B cell (primary cell): ENCODE results near the gene DTD1. TPM values are rescaled to one million over a fixed set of nuclear protein-coding genes. Genes with fewer than 3 reads are reported as not detected.

Experiments used
- ATAC-seq: fragments of 200-7000 bp; cut with Tn5 transposase; one replicate; pipeline ENCODE4 v1.10.0; 2021; ENCODE audit warnings: low read depth, mild to moderate bottlenecking, moderate number of reproducible peaks, moderate library complexity
- CTCF ChIA-PET: fragments of 350-600 bp; sonication (Branson Sonifier 250); formaldehyde crosslinking; loops from one replicate; lab custom pipeline; 2021; ENCODE audit warnings: antibody characterized with exemption, inconsistent platforms; lab: Charles Lee
- POLR2A ChIA-PET: fragments of 350-600 bp; sonication (Branson Sonifier 250); formaldehyde crosslinking; loops from one replicate; lab custom pipeline; 2021; ENCODE audit warnings: antibody characterized with exemption; lab: Charles Lee
- DNase-seq: peaks from one replicate; pipeline ENCODE4 v3.0.0; 2013
- H2AFZ ChIP-seq: 2 replicates; pipeline ENCODE4 v1.6.1; 2012; ENCODE audit warnings: mild to moderate bottlenecking, low read depth, low read length; ENCODE audit not compliant: insufficient read depth, poor library complexity, severe bottlenecking
- H3K27ac ChIP-seq, 2 donors: 1 replicate in 1 of 2; 2 replicates in 1 of 2; pipeline ENCODE4 v1.5.1; 2012 to 2013; ENCODE audit warnings: low read length in 2 of 2, mild to moderate bottlenecking in 2 of 2, moderate library complexity in 1 of 2
- H3K27me3 ChIP-seq, 4 experiments: fragments of 200-600 bp in 1 of 4; sonication (generic) in 1 of 4; replicated peaks in 1 of 4; 1 replicate in 2 of 4; 2 replicates in 2 of 4; pipeline versions ENCODE4 v1.6.1 to v1.7.0; 2013 to 2016; ENCODE audit warnings: low read length in 3 of 4, mild to moderate bottlenecking in 2 of 4, mixed read lengths in 1 of 4, moderate library complexity in 1 of 4; ENCODE audit not compliant: insufficient read depth in 4 of 4, control insufficient read depth in 3 of 4; ENCODE audit errors: control extremely low read depth in 1 of 4
- H3K36me3 ChIP-seq, 2 experiments: replicated peaks in 1 of 2; 1 replicate in 1 of 2; 2 replicates in 1 of 2; pipeline versions ENCODE4 v1.6.1 to v1.7.1; 2013; ENCODE audit warnings: low read length in 1 of 2; ENCODE audit not compliant: insufficient read depth in 2 of 2, control insufficient read depth in 1 of 2; ENCODE audit errors: control extremely low read depth in 1 of 2, extremely low read depth in 1 of 2
- H3K4me1 ChIP-seq, 2 donors: fragments of 200-600 bp in 1 of 2; sonication (generic) in 1 of 2; 1 replicate in 1 of 2; 2 replicates in 1 of 2; pipeline versions ENCODE4 v1.5.1 to v1.6.1; 2013 to 2017; ENCODE audit warnings: low read length in 2 of 2; ENCODE audit not compliant: control insufficient read depth in 2 of 2, insufficient read depth in 2 of 2
- H3K4me2 ChIP-seq: replicated peaks from 2 replicates; pipeline ENCODE3; 2012; ENCODE audit warnings: mild to moderate bottlenecking, low read depth, low read length; ENCODE audit not compliant: poor library complexity, severe bottlenecking
- H3K4me3 ChIP-seq, 5 experiments: fragments of 200-600 bp in 1 of 5; sonication (generic) in 1 of 5; 1 replicate in 3 of 5; 2 replicates in 2 of 5; pipeline versions ENCODE4 v1.5.1 to v1.7.0; 2011 to 2016; ENCODE audit warnings: low read length in 4 of 5, mild to moderate bottlenecking in 4 of 5, low read depth in 2 of 5, control low read depth in 1 of 5, moderate library complexity in 1 of 5; ENCODE audit not compliant: insufficient read depth in 1 of 5; ENCODE audit errors: control extremely low read depth in 1 of 5, extremely low read depth in 1 of 5
- H3K79me2 ChIP-seq: fragments of 200-600 bp; sonication (generic); one replicate; pipeline ENCODE4 v1.6.0; 2016; ENCODE audit warnings: low read length; ENCODE audit not compliant: control insufficient read depth, insufficient read depth
- H3K9ac ChIP-seq: fragments of 200-600 bp; sonication (generic); 2 replicates; pipeline ENCODE4 v1.6.1; 2017; ENCODE audit warnings: mild to moderate bottlenecking, low read length, moderate library complexity
- H3K9me3 ChIP-seq, 3 donors: one replicate each; pipeline versions ENCODE4 v1.6.1 to v1.7.1; 2013; ENCODE audit warnings: low read length in 2 of 3; ENCODE audit not compliant: control insufficient read depth in 2 of 3, insufficient read depth in 1 of 3; ENCODE audit errors: control extremely low read depth in 1 of 3
- H4K20me1 ChIP-seq: 2 replicates; pipeline ENCODE4 v1.6.0; 2012; ENCODE audit warnings: mild to moderate bottlenecking, low read length; ENCODE audit not compliant: insufficient read depth, control insufficient read depth, poor library complexity, severe bottlenecking
- H3K27ac Mint-ChIP-seq: one replicate; pipeline ENCODE4 v1.8.0; 2021; ENCODE audit warnings: mixed read lengths
- H3K27me3 Mint-ChIP-seq: one replicate; pipeline ENCODE4 v1.8.0; 2021; ENCODE audit warnings: mixed read lengths
- H3K4me1 Mint-ChIP-seq: one replicate; pipeline ENCODE4 v1.8.0; 2021; ENCODE audit warnings: mixed read lengths
- H3K4me3 Mint-ChIP-seq: one replicate; pipeline ENCODE4 v1.8.0; 2021; ENCODE audit warnings: mixed read lengths
- H3K9me3 Mint-ChIP-seq: one replicate; pipeline ENCODE4 v1.8.0; 2022; ENCODE audit warnings: mixed read lengths; ENCODE audit not compliant: insufficient read depth
- EZH2 ChIP-seq: IDR thresholded peaks from 2 replicates; pipeline ENCODE4 v1.6.1; 2012; ENCODE audit warnings: borderline replicate concordance, low read depth, mild to moderate bottlenecking, moderate library complexity, low read length; ENCODE audit not compliant: insufficient read depth, poor library complexity, severe bottlenecking
- WGBS: methylation state at CpG from one replicate; pipeline ENCODE4 v1.1.5; 2013; ENCODE audit warnings: missing lambda C conversion rate; ENCODE audit not compliant: insufficient coverage; 5-methylcytosine and 5-hydroxymethylcytosine counted together
- intact Hi-C: fragments of 100-400 bp; cut with micrococcal nuclease; formaldehyde crosslinking; loops from one replicate; pipeline ENCODE4 v1.10.0; 2022
- polyA plus RNA-seq: library from polyadenylated mRNA; depleted of rRNA; stranded (reverse); fragments of >200 nt; gene quantifications from 2 replicates; pipeline ENCODE4 v1.2.3, GENCODE V29; 2012
- total RNA-seq, 2 donors: library from RNA; stranded (reverse); fragments of 120-200 nt in 1 of 2; gene quantifications; 1 replicate in 1 of 2; 2 replicates in 1 of 2; pipeline versions ENCODE4 v1.2.3 to v1.2.4, GENCODE V29; 2013 to 2022
- TF ChIP-seq, protein P1 (sequence below): fragments of 200-600 bp; IDR thresholded peaks from one replicate; pipeline ENCODE4 v1.8.0; 2022; ENCODE audit warnings: antibody characterized with exemption, mild to moderate bottlenecking

Gene DTD1
- total and polyA plus RNA-seq, 2 donors (not counting 1 experiment from before 2014, with no cell fraction given), result 18.7 to 20.4 TPM

DNA sequence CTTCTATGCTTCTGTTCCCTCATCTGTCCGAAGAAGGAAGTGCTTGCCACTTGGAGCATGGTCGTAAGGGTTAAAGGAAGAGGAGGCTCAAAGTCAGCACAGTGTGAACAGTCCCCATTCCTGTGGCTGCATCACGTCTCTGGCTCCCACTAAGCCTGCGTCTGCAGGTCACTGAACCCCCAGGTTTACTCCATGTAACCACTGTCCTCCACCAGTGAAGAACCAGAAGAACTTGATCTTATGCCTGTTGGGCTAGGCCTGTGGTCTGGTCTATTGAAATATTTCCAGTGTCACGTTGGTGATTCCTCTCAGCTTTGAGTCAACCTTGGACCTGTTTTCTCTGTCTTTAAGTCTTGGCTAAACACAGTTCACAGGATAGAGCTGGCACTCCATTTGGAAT is 179.8 kb downstream of the DTD1 start:
- H3K27ac Mint-ChIP-seq, result no peak overlapping the region
- Histone ChIP-seq H3K4me1 (no peaks in the 10 kb centered on the region), H3K79me2 (no peaks in the 10 kb centered on the region), H3K27me3 (no peaks in the 10 kb centered on the region), H2AFZ (no peak overlapping the region), H3K9me3 (peaks cover 0 to 2% (median 0%) of the 10 kb centered on the region in 3 donors), H3K27ac (no peak overlapping the region), H4K20me1 (no peaks in the 10 kb centered on the region), H3K9ac (no peak overlapping the region), H3K4me3 (no peak overlapping the region), H3K4me2 (no peak overlapping the region), H3K36me3 (peaks cover 0 to 11% of the 10 kb centered on the region in 2 experiments)
- intact Hi-C loops, result no loop called here
- H3K9me3 Mint-ChIP-seq, result no peaks in the 10 kb centered on the region
- 55% methylated on average over 5 of the region's 5 CpGs for WGBS
- H3K4me1 Mint-ChIP-seq, result no peaks in the 10 kb centered on the region
- no peak for DNase-seq
- CTCF ChIA-PET, result no interaction called here
- TF ChIP-seq, protein P1, sequence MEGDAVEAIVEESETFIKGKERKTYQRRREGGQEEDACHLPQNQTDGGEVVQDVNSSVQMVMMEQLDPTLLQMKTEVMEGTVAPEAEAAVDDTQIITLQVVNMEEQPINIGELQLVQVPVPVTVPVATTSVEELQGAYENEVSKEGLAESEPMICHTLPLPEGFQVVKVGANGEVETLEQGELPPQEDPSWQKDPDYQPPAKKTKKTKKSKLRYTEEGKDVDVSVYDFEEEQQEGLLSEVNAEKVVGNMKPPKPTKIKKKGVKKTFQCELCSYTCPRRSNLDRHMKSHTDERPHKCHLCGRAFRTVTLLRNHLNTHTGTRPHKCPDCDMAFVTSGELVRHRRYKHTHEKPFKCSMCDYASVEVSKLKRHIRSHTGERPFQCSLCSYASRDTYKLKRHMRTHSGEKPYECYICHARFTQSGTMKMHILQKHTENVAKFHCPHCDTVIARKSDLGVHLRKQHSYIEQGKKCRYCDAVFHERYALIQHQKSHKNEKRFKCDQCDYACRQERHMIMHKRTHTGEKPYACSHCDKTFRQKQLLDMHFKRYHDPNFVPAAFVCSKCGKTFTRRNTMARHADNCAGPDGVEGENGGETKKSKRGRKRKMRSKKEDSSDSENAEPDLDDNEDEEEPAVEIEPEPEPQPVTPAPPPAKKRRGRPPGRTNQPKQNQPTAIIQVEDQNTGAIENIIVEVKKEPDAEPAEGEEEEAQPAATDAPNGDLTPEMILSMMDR, result no peak
- TF ChIP-seq EZH2, result no peak
- no peak for ATAC-seq
- no peaks in the 10 kb centered on the region for H3K27me3 Mint-ChIP-seq
- POLR2A ChIA-PET, result no interaction called here
- no peak overlapping the region for H3K4me3 Mint-ChIP-seq

DNA sequence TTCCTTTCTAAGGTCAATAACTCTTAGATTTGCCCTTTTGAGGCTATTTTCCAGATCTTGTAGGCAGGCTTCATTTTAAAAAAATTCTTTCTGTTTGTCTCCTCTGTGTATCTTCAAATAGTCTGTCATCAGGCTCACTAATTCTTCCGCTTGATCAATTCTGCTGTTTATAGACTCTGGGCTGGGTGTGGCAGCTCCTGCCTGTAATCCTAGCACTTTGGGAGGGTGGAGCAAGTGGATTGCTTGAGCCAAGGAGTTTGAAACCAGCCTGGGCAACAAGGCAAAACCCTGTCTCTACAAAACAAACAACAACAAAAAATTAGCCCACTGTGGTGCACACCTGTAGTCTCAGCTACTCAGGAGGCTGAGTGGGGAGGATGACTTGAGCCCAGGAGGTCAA is 185.7 kb downstream of the DTD1 start:
- H4K20me1 ChIP-seq, result no peaks in the 10 kb centered on the region
- DNase-seq (no peak), ATAC-seq (no peak)
- no peaks in the 10 kb centered on the region for H3K79me2 ChIP-seq
- TF ChIP-seq, protein P1, result no peak
- no peak for TF ChIP-seq EZH2
- no peaks in the 10 kb centered on the region for H3K9me3 ChIP-seq
- no peak overlapping the region for H3K4me3 ChIP-seq
- ChIA-PET CTCF (no interaction called here), POLR2A (no interaction called here)
- H3K27ac Mint-ChIP-seq, result no peak overlapping the region
- peaks cover 4% of the 10 kb centered on the region for H3K27me3 Mint-ChIP-seq
- intact Hi-C loops, result no loop called here
- H3K4me1 Mint-ChIP-seq, result no peaks in the 10 kb centered on the region
- WGBS, result no CpG with 5 or more reads among the region's 1 CpG
- H3K27me3 ChIP-seq, result peaks cover 0 to 8% (median 0%) of the 10 kb centered on the region in 4 experiments
- no peaks in the 10 kb centered on the region for H3K9me3 Mint-ChIP-seq
- no peak overlapping the region for H3K4me2 ChIP-seq
- H2AFZ ChIP-seq, result no peak overlapping the region
- H3K4me1 ChIP-seq, result no peaks in the 10 kb centered on the region
- H3K9ac ChIP-seq, result no peak overlapping the region
- H3K27ac ChIP-seq, result no peak overlapping the region
- H3K4me3 Mint-ChIP-seq, result no peak overlapping the region
- no peaks in the 10 kb centered on the region for H3K36me3 ChIP-seq
